Measurements from ENCODE around the gene PDLIM5.

- TF ChIP-seq EGR1 (IDR thresholded peaks at IDR 0.05) (no peak), TAF1 (IDR thresholded peaks at IDR 0.05; ENCODE audit: low read depth) (no peak), REST (IDR thresholded peaks at IDR 0.05; ENCODE audit: low read depth) (no peak), YY1 (IDR thresholded peaks at IDR 0.05; ENCODE audit: low read depth) (no peak), TCF12 (IDR thresholded peaks at IDR 0.05; ENCODE audit: low read depth) (no peak), MAX (IDR thresholded peaks at IDR 0.05) (no peak)
Observed at GRCh38 chr4:94414907-94415306, 36.8 kb upstream of the PDLIM5 start.
